LNCAP (cell line): ENCODE data around the gene MEG3.

Experiments
- CTCF ChIP-seq: fragments of 450-650 bp; IDR thresholded peaks from 2 replicates; pipeline ENCODE4 v1.5.1; 2017; ENCODE audit warnings: mild to moderate bottlenecking

The MEG3 gene

GRCh38 chr14:100851586-100851916, 25.6 kb downstream of the MEG3 start:
- TF ChIP-seq CTCF, result no peak

GRCh38 chr14:100851946-100852620, 26.2 kb downstream of the MEG3 start:
- TF ChIP-seq CTCF, result no peak

- TF ChIP-seq CTCF, result no peak
Observed at GRCh38 chr14:100854435-100854834, 28.5 kb downstream of the MEG3 start.

GRCh38 chr14:100855256-100855930, 29.5 kb downstream of the MEG3 start:
- TF ChIP-seq CTCF, result no peak

- no peak for TF ChIP-seq CTCF
Observed at GRCh38 chr14:100856056-100856950, 30.4 kb downstream of the MEG3 start.

GRCh38 chr14:100857233-100857922, 31.5 kb downstream of the MEG3 start:
- no peak for TF ChIP-seq CTCF
